ENCODE measurements around the gene CELA3A.

Gene CELA3A

GRCh38 chr1:22024485-22025367 lies 23.3 kb downstream of the CELA3A start:
- H2AFZ ChIP-seq (ENCODE audit: low read length), result peak overlapping the region; percentile 87
- H4K20me1 ChIP-seq (ENCODE audit: insufficient read depth, low read length, poor library complexity, severe bottlenecking), result peaks cover 8% of the 10 kb centered on the region
- peak overlapping the region; percentile 98 for H3K9ac ChIP-seq (ENCODE audit: low read depth, low read length, poor library complexity, severe bottlenecking)
- H3F3A ChIP-seq (ENCODE audit: low read depth), result 0 out of 2 replicates have a peak, but pooled peaks cover 2% of the 10 kb centered on the region
- H3K4me2 ChIP-seq (ENCODE audit: low read depth, low read length, poor library complexity, severe bottlenecking), result peak overlapping the region; percentile 79
- H3K36me3 ChIP-seq (ENCODE audit: insufficient read depth, low read length), result no peaks in the 10 kb centered on the region
- H3K79me2 ChIP-seq (ENCODE audit: insufficient read depth, low read length), result peaks cover 13% of the 10 kb centered on the region
- peak overlapping the region; percentile 90 for H3K4me3 ChIP-seq (ENCODE audit: low read length, poor library complexity, severe bottlenecking)
- no peaks in the 10 kb centered on the region for H3K9me3 ChIP-seq (ENCODE audit: insufficient read depth, low read depth, low read length)
- peaks cover 16% of the 10 kb centered on the region for H3K4me1 ChIP-seq (ENCODE audit: insufficient read depth, low read length, poor library complexity, severe bottlenecking)
- TF ChIP-seq CTCF (conservative IDR thresholded peaks at IDR 0.05; ENCODE audit: low read length) (peak; percentile 36; the same call in 1 of the 2 replicates), EZH2phosphoT487 (IDR thresholded peaks at IDR 0.05; ENCODE audit: borderline replicate concordance) (no peak)
- no peaks in the 10 kb centered on the region for H3K9me2 ChIP-seq (replicated peaks; ENCODE audit: low read depth, low read length)
- no peaks in the 10 kb centered on the region for H3K27me3 ChIP-seq (ENCODE audit: insufficient read depth, low read length, poor library complexity, severe bottlenecking)

GRCh38 chr1:22025368-22026155 lies 24.1 kb downstream of the CELA3A start:
- peaks cover 8% of the 10 kb centered on the region for H4K20me1 ChIP-seq (ENCODE audit: insufficient read depth, low read length, poor library complexity, severe bottlenecking)
- H3K79me2 ChIP-seq (ENCODE audit: insufficient read depth, low read length), result peaks cover 13% of the 10 kb centered on the region
- peak overlapping the region; percentile 98 for H3K9ac ChIP-seq (ENCODE audit: low read depth, low read length, poor library complexity, severe bottlenecking)
- H3K4me2 ChIP-seq (ENCODE audit: low read depth, low read length, poor library complexity, severe bottlenecking), result peak overlapping the region; percentile 79
- no peaks in the 10 kb centered on the region for H3K27me3 ChIP-seq (ENCODE audit: insufficient read depth, low read length, poor library complexity, severe bottlenecking)
- no peak for TF ChIP-seq CTCF (conservative IDR thresholded peaks at IDR 0.05; ENCODE audit: low read length)
- no peak for TF ChIP-seq EZH2phosphoT487 (IDR thresholded peaks at IDR 0.05; ENCODE audit: borderline replicate concordance)
- H3K4me3 ChIP-seq (ENCODE audit: low read length, poor library complexity, severe bottlenecking), result peak overlapping the region; percentile 90
- peak overlapping the region; percentile 87 for H2AFZ ChIP-seq (ENCODE audit: low read length)
- 0 out of 2 replicates have a peak, but pooled peaks cover 2% of the 10 kb centered on the region for H3F3A ChIP-seq (ENCODE audit: low read depth)
- no peaks in the 10 kb centered on the region for H3K9me2 ChIP-seq (replicated peaks; ENCODE audit: low read depth, low read length)
- no peaks in the 10 kb centered on the region for H3K36me3 ChIP-seq (ENCODE audit: insufficient read depth, low read length)
- H3K9me3 ChIP-seq (ENCODE audit: insufficient read depth, low read depth, low read length), result no peaks in the 10 kb centered on the region
- peaks cover 13% of the 10 kb centered on the region for H3K4me1 ChIP-seq (ENCODE audit: insufficient read depth, low read length, poor library complexity, severe bottlenecking)

GRCh38 chr1:22026924-22027289 lies 25.4 kb downstream of the CELA3A start:
- Histone ChIP-seq H3F3A (ENCODE audit: low read depth) (0 out of 2 replicates have a peak, but pooled peaks cover 2% of the 10 kb centered on the region), H3K27me3 (ENCODE audit: insufficient read depth, low read length, poor library complexity, severe bottlenecking) (no peaks in the 10 kb centered on the region), H3K9me3 (ENCODE audit: insufficient read depth, low read depth, low read length) (no peaks in the 10 kb centered on the region), H3K4me1 (ENCODE audit: insufficient read depth, low read length, poor library complexity, severe bottlenecking) (peaks cover 13% of the 10 kb centered on the region), H3K9ac (ENCODE audit: low read depth, low read length, poor library complexity, severe bottlenecking) (peak overlapping the region; percentile 98), H4K20me1 (ENCODE audit: insufficient read depth, low read length, poor library complexity, severe bottlenecking) (peaks cover 8% of the 10 kb centered on the region), H3K4me3 (ENCODE audit: low read length, poor library complexity, severe bottlenecking) (peak overlapping the region; percentile 90), H3K9me2 (replicated peaks; ENCODE audit: low read depth, low read length) (no peaks in the 10 kb centered on the region), H3K4me2 (ENCODE audit: low read depth, low read length, poor library complexity, severe bottlenecking) (peak overlapping the region; percentile 79), H2AFZ (ENCODE audit: low read length) (no peak overlapping the region), H3K79me2 (ENCODE audit: insufficient read depth, low read length) (peaks cover 13% of the 10 kb centered on the region), H3K36me3 (ENCODE audit: insufficient read depth, low read length) (no peaks in the 10 kb centered on the region)
- TF ChIP-seq CTCF (conservative IDR thresholded peaks at IDR 0.05; ENCODE audit: low read length), result no peak
- no peak for TF ChIP-seq EZH2phosphoT487 (IDR thresholded peaks at IDR 0.05; ENCODE audit: borderline replicate concordance)

All from Loucy (cell line).